Measurements from ENCODE around the gene NEK6.

The NEK6 gene

DNA sequence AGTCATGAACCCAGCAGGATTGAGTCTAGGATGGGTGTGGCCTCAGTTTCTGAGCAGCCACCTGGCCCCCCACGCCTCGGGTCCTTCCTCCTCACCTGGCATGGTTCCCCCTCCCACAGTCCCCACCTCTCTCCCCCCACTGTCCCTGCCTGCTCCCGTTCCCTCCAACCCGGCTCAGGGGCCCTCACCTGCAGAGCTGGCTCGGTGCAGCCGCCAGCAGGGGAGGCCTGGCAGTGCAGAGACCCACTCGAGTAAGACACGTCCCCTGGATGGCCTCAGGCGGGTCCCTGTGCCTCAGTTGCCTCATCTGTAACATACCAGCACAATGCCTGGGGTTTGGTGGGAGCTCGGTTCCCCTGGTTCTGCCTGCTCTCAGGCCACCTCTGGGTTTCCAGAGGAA is 66.2 kb downstream of the NEK6 start:
- Histone ChIP-seq H3K9me2 (replicated peaks; ENCODE audit: control insufficient read depth, low read length) (no peaks in the 10 kb centered on the region), H3K4me3 (ENCODE audit: low read length) (no peak overlapping the region), H3K4me1 (ENCODE audit: control insufficient read depth, low read length) (peaks cover 4% of the 10 kb centered on the region; the same call in 1 of the 2 replicates), H3K27me3 (ENCODE audit: control insufficient read depth, low read length) (no peaks in the 10 kb centered on the region), H3K9me3 (ENCODE audit: control insufficient read depth, insufficient read depth, low read length) (no peaks in the 10 kb centered on the region), H3K36me3 (ENCODE audit: control insufficient read depth, low read length) (no peaks in the 10 kb centered on the region), H3F3A (ENCODE audit: control insufficient read depth, insufficient read depth) (no peaks in the 10 kb centered on the region), H3K79me2 (ENCODE audit: control insufficient read depth, low read length) (no peaks in the 10 kb centered on the region), H3K4me2 (ENCODE audit: low read length) (no peak overlapping the region), H4K20me1 (ENCODE audit: control insufficient read depth, insufficient read depth, low read depth, low read length) (no peaks in the 10 kb centered on the region), H3K27ac (ENCODE audit: low read depth, low read length) (no peak overlapping the region)
- TF ChIP-seq EZH2phosphoT487 (IDR thresholded peaks at IDR 0.05; ENCODE audit: borderline replicate concordance, low read length) = no peak
- TF ChIP-seq, protein P1, sequence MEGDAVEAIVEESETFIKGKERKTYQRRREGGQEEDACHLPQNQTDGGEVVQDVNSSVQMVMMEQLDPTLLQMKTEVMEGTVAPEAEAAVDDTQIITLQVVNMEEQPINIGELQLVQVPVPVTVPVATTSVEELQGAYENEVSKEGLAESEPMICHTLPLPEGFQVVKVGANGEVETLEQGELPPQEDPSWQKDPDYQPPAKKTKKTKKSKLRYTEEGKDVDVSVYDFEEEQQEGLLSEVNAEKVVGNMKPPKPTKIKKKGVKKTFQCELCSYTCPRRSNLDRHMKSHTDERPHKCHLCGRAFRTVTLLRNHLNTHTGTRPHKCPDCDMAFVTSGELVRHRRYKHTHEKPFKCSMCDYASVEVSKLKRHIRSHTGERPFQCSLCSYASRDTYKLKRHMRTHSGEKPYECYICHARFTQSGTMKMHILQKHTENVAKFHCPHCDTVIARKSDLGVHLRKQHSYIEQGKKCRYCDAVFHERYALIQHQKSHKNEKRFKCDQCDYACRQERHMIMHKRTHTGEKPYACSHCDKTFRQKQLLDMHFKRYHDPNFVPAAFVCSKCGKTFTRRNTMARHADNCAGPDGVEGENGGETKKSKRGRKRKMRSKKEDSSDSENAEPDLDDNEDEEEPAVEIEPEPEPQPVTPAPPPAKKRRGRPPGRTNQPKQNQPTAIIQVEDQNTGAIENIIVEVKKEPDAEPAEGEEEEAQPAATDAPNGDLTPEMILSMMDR (IDR thresholded peaks at IDR 0.05; ENCODE audit: low read depth, low read length, poor library complexity, severe bottlenecking) = no peak

DNA sequence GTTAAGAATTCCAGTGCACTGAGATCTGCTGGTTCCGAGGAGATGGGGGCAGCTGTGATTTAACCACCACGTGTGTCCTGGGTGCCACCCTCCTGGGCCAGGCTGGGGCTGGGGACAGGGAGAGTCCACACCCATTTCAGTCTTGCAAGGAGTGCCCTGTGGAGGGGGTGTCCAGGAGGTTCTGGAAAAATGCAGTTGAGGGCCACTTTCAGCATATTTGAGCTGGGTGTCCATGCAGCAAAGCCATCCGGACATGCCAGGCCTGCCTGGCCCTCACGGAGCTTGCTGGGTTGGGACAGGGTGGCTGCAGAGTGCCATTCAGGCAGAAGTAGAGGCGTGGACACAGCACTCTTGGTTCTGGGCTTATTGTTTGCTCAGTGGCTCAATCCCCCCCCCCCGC is 68.1 kb downstream of the NEK6 start:
- Histone ChIP-seq H3K4me3 (ENCODE audit: low read length) (no peak overlapping the region), H3F3A (ENCODE audit: control insufficient read depth, insufficient read depth) (no peaks in the 10 kb centered on the region), H3K9me3 (ENCODE audit: control insufficient read depth, insufficient read depth, low read length) (no peaks in the 10 kb centered on the region), H3K4me2 (ENCODE audit: low read length) (no peak overlapping the region), H4K20me1 (ENCODE audit: control insufficient read depth, insufficient read depth, low read depth, low read length) (no peaks in the 10 kb centered on the region), H3K4me1 (ENCODE audit: control insufficient read depth, low read length) (no peaks in the 10 kb centered on the region), H3K79me2 (ENCODE audit: control insufficient read depth, low read length) (no peaks in the 10 kb centered on the region), H3K9me2 (replicated peaks; ENCODE audit: control insufficient read depth, low read length) (no peaks in the 10 kb centered on the region), H3K27me3 (ENCODE audit: control insufficient read depth, low read length) (no peaks in the 10 kb centered on the region), H3K36me3 (ENCODE audit: control insufficient read depth, low read length) (no peaks in the 10 kb centered on the region), H3K27ac (ENCODE audit: low read depth, low read length) (no peak overlapping the region)
- TF ChIP-seq EZH2phosphoT487 (IDR thresholded peaks at IDR 0.05; ENCODE audit: borderline replicate concordance, low read length) = no peak
- TF ChIP-seq, protein P1 (IDR thresholded peaks at IDR 0.05; ENCODE audit: low read depth, low read length, poor library complexity, severe bottlenecking) = no peak

DNA sequence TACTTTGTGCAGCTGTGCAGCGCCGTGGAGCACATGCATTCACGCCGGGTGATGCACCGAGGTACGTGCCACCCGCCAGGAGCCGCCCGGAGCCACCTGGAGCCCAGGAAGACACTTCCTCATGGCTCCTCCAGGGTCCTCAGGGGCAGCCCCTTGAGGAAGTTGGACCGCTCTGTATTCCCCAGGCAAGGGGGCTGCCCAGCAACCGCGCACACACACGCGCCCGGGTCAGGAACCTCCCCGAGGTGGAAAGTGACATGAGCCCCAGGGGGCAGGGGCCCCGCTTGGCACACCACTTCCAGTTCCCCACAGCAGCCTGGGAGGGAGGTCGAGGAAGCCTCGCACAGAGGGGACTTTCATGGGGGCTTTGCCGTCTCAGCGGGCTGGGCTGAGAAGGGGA is 68.6 kb downstream of the NEK6 start:
- Histone ChIP-seq H3K4me1 (ENCODE audit: control insufficient read depth, low read length) (no peaks in the 10 kb centered on the region), H3K36me3 (ENCODE audit: control insufficient read depth, low read length) (no peaks in the 10 kb centered on the region)

More for the DNA sequence above, 68.6 kb downstream of the NEK6 start:
- H3K27me3 ChIP-seq (ENCODE audit: control insufficient read depth, low read length) = no peaks in the 10 kb centered on the region
- no peak overlapping the region for H3K4me3 ChIP-seq (ENCODE audit: low read length)
- no peak overlapping the region for H3K4me2 ChIP-seq (ENCODE audit: low read length)
- H3K9me3 ChIP-seq (ENCODE audit: control insufficient read depth, insufficient read depth, low read length) = no peaks in the 10 kb centered on the region
- no peaks in the 10 kb centered on the region for H3K79me2 ChIP-seq (ENCODE audit: control insufficient read depth, low read length)
- H4K20me1 ChIP-seq (ENCODE audit: control insufficient read depth, insufficient read depth, low read depth, low read length) = no peaks in the 10 kb centered on the region
- TF ChIP-seq, protein P1 (IDR thresholded peaks at IDR 0.05; ENCODE audit: low read depth, low read length, poor library complexity, severe bottlenecking) = no peak
- TF ChIP-seq EZH2phosphoT487 (IDR thresholded peaks at IDR 0.05; ENCODE audit: borderline replicate concordance, low read length) = no peak
- no peaks in the 10 kb centered on the region for H3K9me2 ChIP-seq (replicated peaks; ENCODE audit: control insufficient read depth, low read length)
- no peak overlapping the region for H3K27ac ChIP-seq (ENCODE audit: low read depth, low read length)
- H3F3A ChIP-seq (ENCODE audit: control insufficient read depth, insufficient read depth) = no peaks in the 10 kb centered on the region
